NCI-H1092 treated with DMSO at 0.1 percent for 48 hours (cell line): ENCODE results near the gene BCL2L2.

Experiments used
- DNase-seq: peaks from one replicate; lab custom pipeline; 2025; lab: John Stamatoyannopoulos, UW

The BCL2L2 gene

DNA sequence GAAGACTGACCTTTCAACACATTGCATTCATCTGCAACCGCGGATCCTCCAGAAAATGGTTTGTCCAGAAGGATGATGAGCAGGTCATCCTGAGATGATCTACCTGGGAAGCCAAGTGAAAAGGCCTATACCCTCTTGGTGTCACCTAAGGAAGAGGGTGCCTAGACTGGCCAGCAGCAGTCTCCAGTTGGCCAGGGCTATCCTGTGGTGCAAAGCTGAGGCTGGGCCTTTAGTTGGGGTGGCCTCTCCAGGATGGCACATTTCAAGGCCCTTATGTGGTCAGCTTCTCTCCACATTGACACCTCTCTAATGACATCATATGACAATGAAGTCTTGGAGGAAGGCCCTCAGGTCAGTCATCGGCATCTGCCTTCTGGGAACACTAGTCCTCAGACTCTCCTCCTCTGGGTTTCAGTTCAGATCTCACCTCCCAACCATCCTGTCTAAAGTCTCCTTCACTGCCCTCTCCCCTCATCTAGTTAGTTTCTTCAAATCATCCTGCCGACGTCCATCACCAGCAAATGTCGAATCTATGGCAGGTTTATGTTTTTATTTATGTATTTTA is 49.3 kb downstream of the BCL2L2 start:
- DNase-seq: no peak

DNA sequence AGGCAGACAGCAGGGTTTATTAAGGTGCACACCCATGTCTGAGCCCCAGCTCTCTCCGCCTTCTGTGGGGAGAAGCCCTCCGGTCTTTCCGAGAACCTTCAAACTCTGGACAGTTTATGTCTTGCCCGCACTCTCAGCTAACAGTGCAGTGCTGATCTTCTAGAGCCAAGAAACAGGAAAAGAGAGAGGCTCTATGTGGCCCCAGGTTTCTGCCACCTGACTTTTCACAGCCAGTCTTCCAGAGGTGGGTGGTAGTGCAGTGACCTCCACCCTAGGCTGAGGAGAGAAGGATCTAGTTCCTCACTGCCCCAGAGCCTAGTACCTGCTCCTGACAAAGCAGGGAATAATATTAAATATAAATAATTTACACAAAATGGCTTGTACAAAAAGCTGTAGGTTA is 50.0 kb downstream of the BCL2L2 start:
- no peak for DNase-seq

DNA sequence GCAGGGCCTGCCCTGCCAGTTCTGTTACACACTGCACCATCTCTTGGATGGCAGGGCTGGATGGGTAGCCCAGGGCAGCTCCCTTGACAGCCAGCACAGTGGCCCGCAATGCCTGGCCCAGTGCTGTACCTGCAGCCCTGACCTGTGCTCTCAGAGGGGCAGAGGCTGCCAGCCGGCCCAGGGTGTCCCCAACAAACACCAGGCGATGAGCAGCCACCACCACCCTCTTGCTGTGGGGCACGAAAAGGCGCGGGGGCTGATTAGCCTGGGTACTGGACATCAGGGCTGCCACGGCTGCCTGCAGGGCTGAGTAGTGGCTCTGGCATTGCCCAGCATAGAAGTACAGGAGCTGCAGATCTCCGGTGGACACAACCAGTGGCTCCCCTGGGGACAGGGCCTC is 50.6 kb downstream of the BCL2L2 start:
- no peak for DNase-seq

DNA sequence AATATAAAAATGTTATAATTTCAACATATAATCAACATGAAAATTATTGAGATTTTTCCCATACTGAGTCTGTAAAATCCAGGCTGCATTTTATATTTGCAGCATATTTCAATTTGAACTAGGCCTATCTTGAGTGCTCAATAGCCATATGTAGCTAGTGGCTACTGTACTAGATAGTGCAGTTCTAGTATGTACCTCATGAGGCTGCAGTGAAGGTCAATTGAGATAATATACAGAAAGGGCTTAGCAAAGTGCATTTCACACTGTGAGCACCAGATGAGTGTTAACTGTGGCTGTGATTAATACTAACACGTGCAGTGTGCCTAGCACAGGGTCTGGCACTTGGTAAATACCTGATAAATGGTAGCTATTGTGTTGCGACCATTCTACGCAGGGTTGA is 51.4 kb downstream of the BCL2L2 start:
- no peak for DNase-seq

DNA sequence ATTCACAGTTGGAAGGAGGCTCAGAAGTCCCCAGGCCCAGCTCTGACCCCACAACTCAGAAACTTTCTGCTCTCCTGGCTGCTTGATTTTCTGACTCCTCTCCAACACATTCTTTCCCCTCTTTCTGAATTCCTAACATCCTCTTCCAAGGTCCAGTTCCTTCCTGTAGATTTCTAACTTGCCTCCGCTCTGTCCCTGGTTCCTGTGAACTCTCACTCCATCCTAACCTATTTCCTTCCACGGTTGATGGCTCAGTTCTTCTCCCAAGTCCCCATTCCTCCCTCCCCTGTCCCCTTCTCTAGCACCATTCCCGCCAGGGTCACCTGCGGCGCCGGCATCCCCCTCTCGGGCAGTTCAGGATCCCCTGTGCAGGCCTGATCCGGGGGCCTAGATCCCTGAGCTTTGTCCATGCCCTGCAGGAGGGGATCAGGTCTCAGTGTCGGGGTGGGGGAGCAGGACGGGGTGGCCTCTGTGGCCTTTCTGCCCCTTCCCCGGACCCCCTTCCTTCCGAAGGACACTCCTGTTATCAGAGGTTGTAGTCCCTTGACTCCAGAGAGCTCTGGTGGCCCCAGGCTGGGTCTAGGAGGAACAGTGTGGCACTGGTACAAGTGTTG is 52.0 kb downstream of the BCL2L2 start:
- DNase-seq: no peak

DNA sequence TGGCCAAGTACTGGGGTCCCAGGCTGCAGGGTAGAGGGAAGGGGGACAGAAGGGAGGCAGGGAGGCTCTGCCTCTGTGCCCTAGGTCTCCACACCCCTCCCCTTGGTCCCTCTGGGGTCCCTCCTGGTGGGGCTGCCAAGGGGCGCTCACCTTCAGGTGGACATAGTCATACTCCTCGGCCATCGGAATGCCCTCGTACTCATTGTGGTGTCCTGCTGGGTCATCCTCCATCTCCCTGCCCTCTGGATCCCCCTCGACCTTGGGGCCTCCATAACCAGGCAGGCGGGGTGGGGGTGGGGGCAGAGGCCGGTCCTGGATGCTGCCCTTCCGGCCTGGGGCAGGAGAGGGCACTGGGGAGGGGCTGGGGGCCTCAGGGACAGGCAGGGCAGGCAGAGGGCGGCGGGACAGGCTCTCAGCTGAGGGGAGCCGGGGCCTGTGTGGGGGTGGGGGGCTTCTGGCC is 52.6 kb downstream of the BCL2L2 start:
- no peak for DNase-seq

DNA sequence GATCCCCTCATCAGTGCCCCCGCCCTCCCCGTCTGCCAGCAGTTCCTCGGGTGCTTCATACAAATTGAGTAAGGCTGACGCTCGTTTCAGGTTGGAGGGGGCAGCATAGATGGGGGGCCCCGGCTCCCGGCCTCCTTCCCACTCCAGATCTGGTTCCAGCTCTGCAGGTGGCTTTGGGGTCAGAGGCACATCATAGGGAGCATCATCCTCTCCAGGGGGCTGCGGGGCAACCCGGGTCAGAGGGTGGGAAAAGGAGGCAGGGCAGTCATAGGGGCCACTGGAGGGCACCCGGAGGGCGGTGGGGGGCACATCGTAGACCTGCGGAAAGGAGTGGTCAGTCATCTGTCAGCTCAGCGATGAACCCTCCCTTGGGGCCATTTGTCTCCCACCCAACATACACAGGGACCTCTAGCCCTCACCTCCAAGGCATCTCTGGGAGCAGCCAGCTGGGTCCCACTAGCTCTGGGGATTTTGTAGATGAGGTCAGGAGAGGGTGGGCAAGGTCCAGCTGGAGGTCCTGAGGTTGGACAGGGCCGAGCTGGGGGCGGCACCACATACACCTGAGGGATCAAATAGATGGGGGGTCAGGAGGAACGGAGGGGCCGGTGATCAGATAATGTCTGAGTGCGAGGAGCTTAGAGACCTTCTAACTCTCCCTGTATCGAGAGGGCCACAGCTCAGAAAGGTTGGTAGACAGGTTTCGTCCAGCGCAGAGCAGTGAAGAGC is 53.3 kb downstream of the BCL2L2 start:
- DNase-seq: no peak

DNA sequence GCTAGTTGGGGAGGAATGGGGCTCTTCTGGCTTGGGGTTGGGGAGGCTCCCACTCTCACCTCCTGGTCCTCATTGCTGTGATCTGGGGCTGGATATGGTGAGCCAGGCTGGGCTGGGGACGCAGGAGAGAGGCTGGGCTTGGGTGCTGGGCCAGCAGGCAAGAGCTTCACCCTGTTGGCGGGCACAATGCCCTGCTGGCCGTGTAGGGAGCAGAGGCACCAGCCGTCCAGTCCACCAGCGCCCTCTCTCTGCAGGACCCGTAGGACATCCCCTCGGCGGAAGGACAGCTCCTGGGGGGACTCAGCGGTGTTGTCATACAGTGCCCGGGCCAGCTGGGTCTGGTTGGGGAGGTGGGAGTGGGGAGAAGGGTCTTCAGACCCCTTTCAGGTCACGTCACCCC is 53.9 kb downstream of the BCL2L2 start:
- no peak for DNase-seq

DNA sequence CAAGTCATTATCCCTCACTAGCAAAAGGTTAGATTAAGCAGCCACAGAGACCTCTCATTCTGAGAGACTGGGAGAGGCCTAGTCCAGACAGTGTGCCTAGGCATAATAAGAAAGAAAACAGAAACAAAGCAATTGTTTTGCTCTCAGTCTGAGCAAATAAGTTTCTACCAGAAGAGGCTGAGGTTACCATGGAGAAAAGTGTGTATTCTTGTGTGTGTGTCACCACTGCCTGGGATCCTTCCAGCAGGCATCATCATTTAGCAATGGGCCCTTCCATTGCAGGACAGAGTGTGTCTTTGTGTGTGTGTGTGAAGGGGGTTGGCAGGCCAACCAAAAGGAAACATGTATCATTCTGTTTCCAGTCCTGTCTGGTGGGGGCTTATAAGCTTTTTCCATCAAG is 54.7 kb downstream of the BCL2L2 start:
- no peak for DNase-seq
